ENCODE data around the gene HLA-G. TPM values are rescaled to one million over a fixed set of nuclear protein-coding genes. Genes with fewer than 3 reads are reported as not detected.

The HLA-G gene
- total and polyA plus RNA-seq, 2 of the 4 experiments (the other 2 are of a cell fraction): not detected

DNA sequence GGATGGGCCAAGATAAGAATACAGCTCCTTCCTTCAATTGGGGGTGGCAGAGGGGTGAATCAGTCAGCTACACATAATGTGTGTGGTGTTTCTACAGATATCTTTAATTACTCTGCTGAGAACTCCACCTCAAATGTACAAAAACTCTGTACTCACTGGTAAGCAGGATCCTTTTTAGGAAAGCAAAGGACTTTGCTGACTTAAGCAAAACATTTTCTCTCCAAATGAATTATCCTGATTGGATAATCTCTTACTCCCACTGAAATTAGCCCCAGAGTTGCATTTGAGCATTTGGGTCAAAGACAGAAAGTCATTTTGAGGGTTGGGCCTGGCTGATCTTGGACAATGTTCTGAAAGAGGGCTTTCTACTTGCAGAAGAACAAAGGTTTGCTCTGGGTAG, 13.4 kb downstream of the HLA-G start:
- ChIA-PET CTCF (no interaction called here), POLR2A (ENCODE audit: unreplicated experiment) (no interaction called here)
- in situ Hi-C loops (cut with MboI; ENCODE audit: low sequenced_read_pairs) (loop anchor here (10.0 kb wide), 1 partner anchor 294 kb away; the partner anchor contains the start of gene TRIM40), dilution Hi-C loops (cut with HindIII; ENCODE audit: low sequenced_read_pairs, unreplicated experiment) (no loop called here), intact Hi-C loops (cut with micrococcal nuclease) (no loop called here)
- H2BK15ac ChIP-seq (ENCODE audit: low read depth, low read length): no peak overlapping the region
- ATAC-seq (ENCODE audit: low read depth) (no peak), DNase-seq (no peak)
- H3K56ac ChIP-seq (ENCODE audit: extremely low read depth, insufficient read depth, low read length): no peak overlapping the region
- H2BK20ac ChIP-seq (ENCODE audit: low read depth, low read length): no peak overlapping the region
- no peak overlapping the region for H4K8ac ChIP-seq (ENCODE audit: low read depth in 2 of 2, low read length in 2 of 2)
- TF ChIP-seq MAFK (IDR thresholded peaks at IDR 0.05; ENCODE audit: low read depth, low read length): peak; percentile 56
- TF ChIP-seq MXI1 (IDR thresholded peaks at IDR 0.05; ENCODE audit: borderline replicate concordance, low read depth, low read length): no peak
- peaks cover 10% of the 10 kb centered on the region for H3K27me3 ChIP-seq (ENCODE audit: control insufficient read depth, insufficient read depth, low read length)
- no peak overlapping the region for H3K18ac ChIP-seq (ENCODE audit: low read depth, low read length)
- H3K9me1 ChIP-seq (ENCODE audit: insufficient read depth, low read length): no peaks in the 10 kb centered on the region
- no peak overlapping the region for H2AK5ac ChIP-seq (ENCODE audit: low read depth, low read length)
- H2BK120ac ChIP-seq (ENCODE audit: low read depth, low read length): no peak overlapping the region
- H3K4ac ChIP-seq (ENCODE audit: low read depth, low read length): no peak overlapping the region
- H2AFZ ChIP-seq (replicated peaks; ENCODE audit: low read length, poor library complexity): no peak overlapping the region
- H3K4me1 ChIP-seq (ENCODE audit: control insufficient read depth, insufficient read depth, low read length): no peaks in the 10 kb centered on the region
- H3K4me2 ChIP-seq (ENCODE audit: low read depth, low read length): no peak overlapping the region
- no peak overlapping the region for H2AK9ac ChIP-seq (replicated peaks; ENCODE audit: low read depth, low read length, poor library complexity)
- H2BK5ac ChIP-seq (ENCODE audit: low read depth, low read length, poor library complexity, severe bottlenecking): no peak overlapping the region
- no peak overlapping the region for H4K5ac ChIP-seq (ENCODE audit: low read depth, low read length)
- no peak overlapping the region for H3K27ac ChIP-seq (ENCODE audit: insufficient read depth, low read length)
- no peak overlapping the region for H3K14ac ChIP-seq (replicated peaks; ENCODE audit: low read depth, low read length)
- H3K4me3 ChIP-seq (ENCODE audit: insufficient read depth, low read depth, low read length): no peak overlapping the region
- H4K20me1 ChIP-seq (ENCODE audit: insufficient read depth, low read length): no peaks in the 10 kb centered on the region
- no peaks in the 10 kb centered on the region for H3K79me1 ChIP-seq (ENCODE audit: low read depth in 1 of 2, low read length in 2 of 2)
- no peaks in the 10 kb centered on the region for H3K36me3 ChIP-seq (ENCODE audit: control insufficient read depth, insufficient read depth, low read length)
- H3K9me3 ChIP-seq (ENCODE audit: control insufficient read depth, insufficient read depth, low read length): no peaks in the 10 kb centered on the region
- no peak overlapping the region for H3K23ac ChIP-seq (ENCODE audit: low read depth, low read length)
- no peak overlapping the region for H3K9ac ChIP-seq (ENCODE audit: low read depth, low read length)
- no TSS peak for BruUV-seq (replicated peaks)
- H4K91ac ChIP-seq (ENCODE audit: insufficient read depth, low read depth, low read length): no peak overlapping the region

Data from IMR-90 (cell line).